Endothelial cell of umbilical vein (primary cell): Measurements from ENCODE around the gene C2CD4B.

ENCODE experiments used
- CTCF ChIP-seq, 2 donors: IDR thresholded peaks; 1 replicate in 1 of 2; 2 replicates in 1 of 2; pipeline ENCODE4 v1.5.1; 2011; ENCODE audit warnings: low read length in 2 of 2, mild to moderate bottlenecking in 2 of 2, moderate library complexity in 2 of 2, control low read depth in 1 of 2, inconsistent platforms in 1 of 2, low read depth in 1 of 2; ENCODE audit not compliant: insufficient read depth in 1 of 2; ENCODE audit errors: extremely low read depth in 1 of 2
- EZH2 ChIP-seq: IDR thresholded peaks from 2 replicates; pipeline ENCODE4 v1.6.1; 2012; ENCODE audit warnings: borderline replicate concordance, low read depth, mild to moderate bottlenecking, moderate library complexity, low read length, inconsistent platforms; ENCODE audit not compliant: severe bottlenecking
- POLR2A ChIP-seq: IDR thresholded peaks from 2 replicates; pipeline ENCODE4 v1.6.1; 2012; ENCODE audit warnings: low read depth, mild to moderate bottlenecking, control low read depth, low read length
- POLR2AphosphoS5 ChIP-seq: IDR thresholded peaks from 2 replicates; pipeline ENCODE4 v1.6.1; 2012; ENCODE audit warnings: low read depth, mild to moderate bottlenecking, control low read depth, low read length, moderate library complexity; ENCODE audit not compliant: insufficient read depth

- TF ChIP-seq POLR2AphosphoS5 = no peak
- no peak for TF ChIP-seq CTCF (IDR thresholded peaks at IDR 0.05; ENCODE audit: extremely low read depth in 1 of 2, insufficient read depth in 1 of 2, low read depth in 1 of 2, low read length in 2 of 2)
- no peak for TF ChIP-seq POLR2A
- TF ChIP-seq EZH2 = no peak
These were observed 42.8 kb downstream of the C2CD4B start for GRCh38 chr15:62122249-62122648.
